Mammary epithelial cell (primary cell): ENCODE results near the gene PDK4.

Experiments
- EZH2 ChIP-seq: IDR thresholded peaks from 2 replicates; pipeline ENCODE4 v1.6.1; 2012; ENCODE audit warnings: low read length, inconsistent platforms, borderline replicate concordance
- TF ChIP-seq, protein P1 (sequence below), 2 donors: IDR thresholded peaks in 1 of 2; conservative IDR thresholded peaks in 1 of 2; 2 replicates each; pipeline ENCODE4 v1.5.1; 2011 to 2012; ENCODE audit warnings: inconsistent platforms in 2 of 2, low read length in 2 of 2, mild to moderate bottlenecking in 2 of 2, control low read depth in 1 of 2, low read depth in 1 of 2; ENCODE audit not compliant: insufficient read depth in 1 of 2; ENCODE audit errors: extremely low read depth in 1 of 2

DNA sequence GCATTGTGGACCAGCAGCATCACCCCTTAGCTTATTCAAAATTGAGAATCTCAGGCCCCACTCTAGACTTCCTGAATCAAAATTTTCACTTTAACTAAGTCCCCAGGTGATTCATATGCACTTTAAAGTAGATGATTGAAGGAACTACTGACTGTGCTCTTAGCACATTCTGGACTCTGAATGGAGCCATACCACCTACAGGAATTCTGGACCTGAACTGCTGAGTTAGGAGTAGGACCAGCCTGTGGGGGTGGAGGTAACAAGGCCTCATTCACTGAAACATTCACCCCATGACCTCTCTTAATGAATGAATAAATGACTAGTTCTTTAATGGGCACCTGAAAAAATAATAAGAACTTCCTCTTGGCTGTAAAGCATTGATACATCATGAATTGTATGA, 7.3 kb downstream of the PDK4 start:
- TF ChIP-seq, protein P1, sequence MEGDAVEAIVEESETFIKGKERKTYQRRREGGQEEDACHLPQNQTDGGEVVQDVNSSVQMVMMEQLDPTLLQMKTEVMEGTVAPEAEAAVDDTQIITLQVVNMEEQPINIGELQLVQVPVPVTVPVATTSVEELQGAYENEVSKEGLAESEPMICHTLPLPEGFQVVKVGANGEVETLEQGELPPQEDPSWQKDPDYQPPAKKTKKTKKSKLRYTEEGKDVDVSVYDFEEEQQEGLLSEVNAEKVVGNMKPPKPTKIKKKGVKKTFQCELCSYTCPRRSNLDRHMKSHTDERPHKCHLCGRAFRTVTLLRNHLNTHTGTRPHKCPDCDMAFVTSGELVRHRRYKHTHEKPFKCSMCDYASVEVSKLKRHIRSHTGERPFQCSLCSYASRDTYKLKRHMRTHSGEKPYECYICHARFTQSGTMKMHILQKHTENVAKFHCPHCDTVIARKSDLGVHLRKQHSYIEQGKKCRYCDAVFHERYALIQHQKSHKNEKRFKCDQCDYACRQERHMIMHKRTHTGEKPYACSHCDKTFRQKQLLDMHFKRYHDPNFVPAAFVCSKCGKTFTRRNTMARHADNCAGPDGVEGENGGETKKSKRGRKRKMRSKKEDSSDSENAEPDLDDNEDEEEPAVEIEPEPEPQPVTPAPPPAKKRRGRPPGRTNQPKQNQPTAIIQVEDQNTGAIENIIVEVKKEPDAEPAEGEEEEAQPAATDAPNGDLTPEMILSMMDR (conservative IDR thresholded peaks at IDR 0.05 in 1 of 2, IDR thresholded peaks at IDR 0.05 in 1 of 2; ENCODE audit: extremely low read depth in 1 of 2, insufficient read depth in 1 of 2, low read depth in 1 of 2, low read length in 2 of 2), result no peak
- TF ChIP-seq EZH2, result no peak
